Upper lobe of left lung (tissue), 4 donors: ENCODE measurements around the gene ATP5PF.

Experiments used
- POLR2A ChIP-seq, 4 donors: fragments of 450-650 bp; IDR thresholded peaks; one replicate each; pipeline ENCODE4 v1.5.1; 2016 to 2017; ENCODE audit warnings: antibody characterized with exemption in 4 of 4, mild to moderate bottlenecking in 2 of 4
- POLR2AphosphoS5 ChIP-seq, 2 donors: sonication (generic); formaldehyde crosslinking; IDR thresholded peaks; one replicate each; pipeline ENCODE4 v1.5.1; 2017; ENCODE audit warnings: antibody characterized with exemption in 2 of 2
- TF ChIP-seq, protein P1 (sequence below), 6 experiments: fragments of 450-650 bp in 4 of 6; fragments of 200-600 bp in 2 of 6; sonication (generic) in 2 of 6; IDR thresholded peaks; one replicate each; pipeline ENCODE4 v1.5.1; 2016 to 2019; ENCODE audit warnings: antibody characterized with exemption in 6 of 6

DNA sequence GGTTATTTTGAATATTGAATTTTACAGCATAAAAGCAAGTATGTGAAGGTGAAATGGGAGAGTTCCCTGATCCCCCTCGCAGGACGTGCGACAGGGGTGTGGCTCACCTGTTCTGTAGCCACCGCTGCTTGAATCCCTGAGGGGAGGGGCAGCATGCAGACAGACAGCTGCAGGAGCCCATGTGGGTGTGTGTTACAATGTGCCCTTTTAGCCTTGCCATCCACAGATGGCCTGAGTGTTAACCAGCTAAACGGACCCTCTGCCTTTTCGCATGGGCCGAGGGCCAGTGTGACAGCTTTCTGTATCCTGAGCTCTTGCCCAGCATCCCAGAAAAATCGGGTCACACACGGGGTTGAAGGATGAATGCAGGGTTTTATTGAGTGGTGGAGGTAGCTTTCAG lies 52.3 kb downstream of the ATP5PF start:
- TF ChIP-seq, protein P1, sequence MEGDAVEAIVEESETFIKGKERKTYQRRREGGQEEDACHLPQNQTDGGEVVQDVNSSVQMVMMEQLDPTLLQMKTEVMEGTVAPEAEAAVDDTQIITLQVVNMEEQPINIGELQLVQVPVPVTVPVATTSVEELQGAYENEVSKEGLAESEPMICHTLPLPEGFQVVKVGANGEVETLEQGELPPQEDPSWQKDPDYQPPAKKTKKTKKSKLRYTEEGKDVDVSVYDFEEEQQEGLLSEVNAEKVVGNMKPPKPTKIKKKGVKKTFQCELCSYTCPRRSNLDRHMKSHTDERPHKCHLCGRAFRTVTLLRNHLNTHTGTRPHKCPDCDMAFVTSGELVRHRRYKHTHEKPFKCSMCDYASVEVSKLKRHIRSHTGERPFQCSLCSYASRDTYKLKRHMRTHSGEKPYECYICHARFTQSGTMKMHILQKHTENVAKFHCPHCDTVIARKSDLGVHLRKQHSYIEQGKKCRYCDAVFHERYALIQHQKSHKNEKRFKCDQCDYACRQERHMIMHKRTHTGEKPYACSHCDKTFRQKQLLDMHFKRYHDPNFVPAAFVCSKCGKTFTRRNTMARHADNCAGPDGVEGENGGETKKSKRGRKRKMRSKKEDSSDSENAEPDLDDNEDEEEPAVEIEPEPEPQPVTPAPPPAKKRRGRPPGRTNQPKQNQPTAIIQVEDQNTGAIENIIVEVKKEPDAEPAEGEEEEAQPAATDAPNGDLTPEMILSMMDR (IDR thresholded peaks at IDR 0.05), result no peak
- TF ChIP-seq POLR2A (IDR thresholded peaks at IDR 0.05) (no peak), POLR2AphosphoS5 (IDR thresholded peaks at IDR 0.05) (no peak)
